ENCODE data around the gene APOL4.
A peak's percentile ranks its signal among the peaks of the same experiment; 100 is the strongest.

APOL4 gene

DNA sequence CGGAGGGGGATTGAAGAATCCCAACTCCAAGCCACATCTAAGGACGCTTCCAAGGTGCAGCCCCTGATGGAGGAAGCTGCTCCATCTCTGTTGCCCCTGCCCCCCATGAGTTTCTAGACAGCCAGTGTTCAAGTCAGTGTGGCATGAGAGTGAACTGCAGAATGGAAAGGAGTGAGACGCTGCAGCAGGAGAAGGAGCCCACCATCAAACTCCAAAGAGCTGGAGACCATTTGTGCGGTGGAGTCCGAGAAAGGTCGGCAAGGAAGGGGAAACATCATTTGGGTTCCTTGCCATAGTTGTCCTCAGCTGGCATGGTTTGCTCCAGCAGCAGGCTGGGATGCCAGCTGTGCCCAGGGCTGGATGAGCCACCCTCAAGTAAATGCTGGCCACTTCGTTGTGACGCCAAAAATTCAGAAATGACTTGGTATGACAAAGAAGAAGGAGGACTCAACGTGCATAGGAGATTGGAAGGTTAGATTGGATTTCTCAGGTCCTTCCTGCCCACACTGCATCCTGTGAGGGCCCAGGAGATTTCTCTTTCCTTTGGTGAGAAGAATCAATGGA is 21.4 kb upstream of the APOL4 start:
- TF ChIP-seq EZH2 (IDR thresholded peaks at IDR 0.05; ENCODE audit: borderline replicate concordance, low read depth, low read length, severe bottlenecking) = no peak
- TF ChIP-seq, protein P1, sequence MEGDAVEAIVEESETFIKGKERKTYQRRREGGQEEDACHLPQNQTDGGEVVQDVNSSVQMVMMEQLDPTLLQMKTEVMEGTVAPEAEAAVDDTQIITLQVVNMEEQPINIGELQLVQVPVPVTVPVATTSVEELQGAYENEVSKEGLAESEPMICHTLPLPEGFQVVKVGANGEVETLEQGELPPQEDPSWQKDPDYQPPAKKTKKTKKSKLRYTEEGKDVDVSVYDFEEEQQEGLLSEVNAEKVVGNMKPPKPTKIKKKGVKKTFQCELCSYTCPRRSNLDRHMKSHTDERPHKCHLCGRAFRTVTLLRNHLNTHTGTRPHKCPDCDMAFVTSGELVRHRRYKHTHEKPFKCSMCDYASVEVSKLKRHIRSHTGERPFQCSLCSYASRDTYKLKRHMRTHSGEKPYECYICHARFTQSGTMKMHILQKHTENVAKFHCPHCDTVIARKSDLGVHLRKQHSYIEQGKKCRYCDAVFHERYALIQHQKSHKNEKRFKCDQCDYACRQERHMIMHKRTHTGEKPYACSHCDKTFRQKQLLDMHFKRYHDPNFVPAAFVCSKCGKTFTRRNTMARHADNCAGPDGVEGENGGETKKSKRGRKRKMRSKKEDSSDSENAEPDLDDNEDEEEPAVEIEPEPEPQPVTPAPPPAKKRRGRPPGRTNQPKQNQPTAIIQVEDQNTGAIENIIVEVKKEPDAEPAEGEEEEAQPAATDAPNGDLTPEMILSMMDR (IDR thresholded peaks at IDR 0.05; ENCODE audit: borderline replicate concordance, extremely low read depth, low read length, poor library complexity, severe bottlenecking) = no peak
- Histone ChIP-seq H2AFZ (ENCODE audit: low read depth, low read length) (no peak overlapping the region), H3K79me2 (ENCODE audit: insufficient read depth, low read length) (no peaks in the 10 kb centered on the region), H3K27ac (ENCODE audit: low read length) (no peak overlapping the region), H3K4me3 (ENCODE audit: low read depth in 1 of 2, low read length in 2 of 2) (no peak overlapping the region), H3K9me3 (ENCODE audit: insufficient read depth, low read length, severe bottlenecking) (no peaks in the 10 kb centered on the region), H3K4me1 (ENCODE audit: insufficient read depth, low read length) (peaks cover 6% of the 10 kb centered on the region; the same call in 1 of the 2 replicates), H3K36me3 (ENCODE audit: insufficient read depth, low read length) (peaks cover 8% of the 10 kb centered on the region), H4K20me1 (ENCODE audit: insufficient read depth, low read length) (no peaks in the 10 kb centered on the region), H3K4me2 (ENCODE audit: insufficient read depth, low read length) (no peak overlapping the region), H3K27me3 (ENCODE audit: insufficient read depth, low read length, poor library complexity) (no peaks in the 10 kb centered on the region), H3K9ac (ENCODE audit: low read depth, low read length) (no peak overlapping the region)
- ATAC-seq (ENCODE audit: insufficient read depth, low read depth) (no peak), DNase-seq (no peak)

DNA sequence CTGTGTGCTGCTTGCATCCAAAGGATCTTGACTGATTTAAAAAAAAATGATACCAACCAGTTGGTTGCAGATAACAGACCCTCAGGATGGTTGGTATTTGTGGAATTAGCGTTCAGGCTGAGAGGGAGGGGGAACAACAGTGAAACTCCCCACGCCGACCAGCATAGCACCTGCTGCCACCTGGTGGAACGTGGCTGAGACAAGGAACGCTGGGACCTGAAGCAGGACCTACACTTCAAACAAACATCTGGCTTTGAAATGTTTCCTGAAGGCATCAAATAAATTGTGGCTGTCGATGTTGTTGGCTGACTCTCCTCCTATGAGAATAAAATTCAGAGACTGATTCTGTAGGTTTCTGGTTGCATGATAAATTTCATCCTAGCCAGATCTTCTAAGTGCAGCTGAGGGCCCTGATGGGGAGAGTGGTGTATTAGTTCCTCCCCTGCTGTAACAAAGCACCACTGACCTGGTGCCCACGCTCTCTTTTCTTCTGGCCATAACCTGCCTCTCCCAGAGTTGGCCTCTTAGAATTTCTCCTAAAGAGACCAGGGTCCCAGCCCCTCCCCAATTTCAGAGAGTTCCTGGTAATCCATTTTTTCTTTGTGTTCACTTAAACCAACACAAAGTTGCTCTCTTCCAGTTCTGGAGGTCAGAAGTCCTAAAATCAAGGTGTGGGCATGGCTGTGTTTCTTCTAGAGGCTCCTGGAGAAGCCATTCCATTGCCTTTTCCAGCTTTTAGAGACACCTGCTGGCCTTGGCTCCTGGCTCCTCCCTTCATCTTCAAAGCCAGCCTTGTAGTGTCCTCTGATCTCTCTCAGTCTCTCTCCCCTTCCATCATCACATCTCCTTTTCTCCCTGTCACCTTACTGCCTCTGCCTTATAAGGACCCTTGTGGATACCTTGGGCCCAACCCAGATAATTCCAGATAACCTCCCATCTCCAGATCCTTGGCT is 20.5 kb upstream of the APOL4 start:
- no peak overlapping the region for H3K9ac ChIP-seq (ENCODE audit: low read depth, low read length)
- no peak overlapping the region for H3K4me3 ChIP-seq (ENCODE audit: low read depth in 1 of 2, low read length in 2 of 2)
- no peaks in the 10 kb centered on the region for H3K79me2 ChIP-seq (ENCODE audit: insufficient read depth, low read length)
- H4K20me1 ChIP-seq (ENCODE audit: insufficient read depth, low read length) = no peaks in the 10 kb centered on the region
- DNase-seq (peak; percentile 73), ATAC-seq (ENCODE audit: insufficient read depth, low read depth) (peak; percentile 95)
- H3K36me3 ChIP-seq (ENCODE audit: insufficient read depth, low read length) = no peaks in the 10 kb centered on the region
- peak overlapping the region; percentile 27; the same call in 1 of the 2 replicates for H3K4me2 ChIP-seq (ENCODE audit: insufficient read depth, low read length)
- no peaks in the 10 kb centered on the region for H3K27me3 ChIP-seq (ENCODE audit: insufficient read depth, low read length, poor library complexity)
- H3K27ac ChIP-seq (ENCODE audit: low read length) = no peak overlapping the region
- no peak for TF ChIP-seq EZH2 (IDR thresholded peaks at IDR 0.05; ENCODE audit: borderline replicate concordance, low read depth, low read length, severe bottlenecking)
- TF ChIP-seq, protein P1 (IDR thresholded peaks at IDR 0.05; ENCODE audit: borderline replicate concordance, extremely low read depth, low read length, poor library complexity, severe bottlenecking) = peak; percentile 81
- H3K9me3 ChIP-seq (ENCODE audit: insufficient read depth, low read length, severe bottlenecking) = no peaks in the 10 kb centered on the region
- H2AFZ ChIP-seq (ENCODE audit: low read depth, low read length) = no peak overlapping the region
- peaks cover 6% of the 10 kb centered on the region; the same call in 1 of the 2 replicates for H3K4me1 ChIP-seq (ENCODE audit: insufficient read depth, low read length)

DNA sequence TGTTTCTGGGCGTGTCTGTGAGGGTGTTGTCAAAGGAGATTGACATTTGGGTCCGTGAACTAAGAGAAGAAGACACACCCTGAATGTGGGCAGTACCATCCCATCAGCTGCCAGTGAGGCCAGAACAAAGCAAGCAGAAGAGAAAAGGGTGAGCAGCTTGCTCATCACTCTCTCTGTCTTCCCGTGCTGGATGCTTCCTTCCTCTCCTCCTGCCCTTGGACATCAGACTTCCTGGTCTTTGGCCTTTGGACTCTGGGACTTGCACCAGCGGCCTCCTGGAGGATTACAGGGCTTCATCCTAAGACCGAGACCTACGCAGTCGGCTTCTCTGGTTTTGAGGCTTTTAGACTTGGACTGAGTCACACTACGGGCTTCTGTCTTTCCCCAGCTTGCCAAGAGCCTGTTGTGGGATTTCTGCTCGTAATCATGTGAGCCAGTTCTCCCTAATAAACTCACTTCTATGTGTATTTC is 18.9 kb upstream of the APOL4 start:
- no peak for ATAC-seq (ENCODE audit: insufficient read depth, low read depth)
- no peak overlapping the region for H3K4me2 ChIP-seq (ENCODE audit: insufficient read depth, low read length)

More for the DNA sequence above, 18.9 kb upstream of the APOL4 start:
- no peak for DNase-seq
- no peak for TF ChIP-seq EZH2 (IDR thresholded peaks at IDR 0.05; ENCODE audit: borderline replicate concordance, low read depth, low read length, severe bottlenecking)
- TF ChIP-seq, protein P1 (IDR thresholded peaks at IDR 0.05; ENCODE audit: borderline replicate concordance, extremely low read depth, low read length, poor library complexity, severe bottlenecking) = no peak
- Histone ChIP-seq H3K9ac (ENCODE audit: low read depth, low read length) (no peak overlapping the region), H2AFZ (ENCODE audit: low read depth, low read length) (no peak overlapping the region), H3K79me2 (ENCODE audit: insufficient read depth, low read length) (no peaks in the 10 kb centered on the region), H3K4me1 (ENCODE audit: insufficient read depth, low read length) (peaks cover 6% of the 10 kb centered on the region; the same call in 1 of the 2 replicates), H3K27ac (ENCODE audit: low read length) (no peak overlapping the region), H3K27me3 (ENCODE audit: insufficient read depth, low read length, poor library complexity) (no peaks in the 10 kb centered on the region), H3K9me3 (ENCODE audit: insufficient read depth, low read length, severe bottlenecking) (no peaks in the 10 kb centered on the region), H3K36me3 (ENCODE audit: insufficient read depth, low read length) (no peaks in the 10 kb centered on the region), H3K4me3 (ENCODE audit: low read depth in 1 of 2, low read length in 2 of 2) (no peak overlapping the region), H4K20me1 (ENCODE audit: insufficient read depth, low read length) (no peaks in the 10 kb centered on the region)

All from DND-41 (cell line).